Parathyroid adenoma (tissue), 2 donors: ENCODE measurements around the gene RPH3AL.

Experiments used
- H2AFZ ChIP-seq: fragments of 300-600 bp; sonication (generic); one replicate; pipeline ENCODE4 v1.7.0; 2017; ENCODE audit warnings: antibody characterized with exemption, mild to moderate bottlenecking
- H3K27ac ChIP-seq: fragments of 300-600 bp; sonication (generic); one replicate; pipeline ENCODE4 v1.7.0; 2017
- H3K27me3 ChIP-seq: fragments of 300-600 bp; sonication (generic); one replicate; pipeline ENCODE4 v1.7.0; 2017; ENCODE audit warnings: low read length; ENCODE audit not compliant: control insufficient read depth, insufficient read depth
- H3K36me3 ChIP-seq: fragments of 300-600 bp; sonication (generic); one replicate; pipeline ENCODE4 v1.7.0; 2017; ENCODE audit warnings: low read length; ENCODE audit not compliant: control insufficient read depth, insufficient read depth
- H3K4me1 ChIP-seq: fragments of 300-600 bp; sonication (generic); one replicate; pipeline ENCODE4 v1.7.0; 2017; ENCODE audit warnings: control low read depth
- H3K4me2 ChIP-seq: fragments of 300-600 bp; sonication (generic); one replicate; pipeline ENCODE4 v1.7.0; 2017; ENCODE audit warnings: low read length
- H3K4me3 ChIP-seq: fragments of 300-600 bp; sonication (generic); one replicate; pipeline ENCODE4 v1.7.0; 2017; ENCODE audit warnings: low read depth, low read length
- H3K79me2 ChIP-seq: fragments of 300-600 bp; sonication (generic); one replicate; pipeline ENCODE4 v1.7.0; 2017; ENCODE audit warnings: control low read depth
- H3K9ac ChIP-seq: fragments of 300-600 bp; sonication (generic); one replicate; pipeline ENCODE4 v1.7.0; 2017; ENCODE audit warnings: mild to moderate bottlenecking
- H3K9me3 ChIP-seq: fragments of 300-600 bp; sonication (generic); one replicate; pipeline ENCODE4 v1.7.0; 2017; ENCODE audit warnings: low read length; ENCODE audit not compliant: control insufficient read depth
- CTCF ChIP-seq: fragments of 300-600 bp; sonication (generic); IDR thresholded peaks from one replicate; pipeline ENCODE4 v1.7.0; 2017; ENCODE audit warnings: antibody characterized with exemption, mild to moderate bottlenecking
- donor health status: primary hyperparathyroidism.

The RPH3AL gene

GRCh38 chr17:352421-353212 is at the start of gene RPH3AL:
Gene RPH3AL (minus strand): TSS chr17:352807. CDS start chr17:327543, 25,264 bp downstream.
- Histone ChIP-seq H3K79me2 (peaks cover 4% of the 10 kb centered on the region), H3K27me3 (no peaks in the 10 kb centered on the region), H3K9ac (no peak within 1 kb of the TSS), H3K4me2 (no peak within 1 kb of the TSS), H3K27ac (peak within 1 kb of the TSS; percentile 85), H2AFZ (no peak within 1 kb of the TSS), H3K4me3 (no peak within 1 kb of the TSS), H3K4me1 (peaks cover 20% of the 10 kb centered on the region), H3K36me3 (no peaks in the 10 kb centered on the region), H3K9me3 (no peaks in the 10 kb centered on the region)
- TF ChIP-seq CTCF = no peak

GRCh38 chr17:400257-400656 is 47.6 kb upstream of the RPH3AL start:
- no peak for TF ChIP-seq CTCF
- no peaks in the 10 kb centered on the region for H3K27me3 ChIP-seq
- no peak overlapping the region for H3K9ac ChIP-seq
- H2AFZ ChIP-seq = no peak overlapping the region
- H3K27ac ChIP-seq = no peak overlapping the region
- no peaks in the 10 kb centered on the region for H3K9me3 ChIP-seq
- H3K79me2 ChIP-seq = no peaks in the 10 kb centered on the region
- no peaks in the 10 kb centered on the region for H3K36me3 ChIP-seq
- no peaks in the 10 kb centered on the region for H3K4me1 ChIP-seq
- no peak overlapping the region for H3K4me3 ChIP-seq
- no peak overlapping the region for H3K4me2 ChIP-seq

GRCh38 chr17:396788-397187 is 44.2 kb upstream of the RPH3AL start:
- Histone ChIP-seq H3K79me2 (no peaks in the 10 kb centered on the region), H3K36me3 (no peaks in the 10 kb centered on the region), H3K4me2 (no peak overlapping the region), H3K9me3 (no peaks in the 10 kb centered on the region), H2AFZ (no peak overlapping the region), H3K4me1 (no peaks in the 10 kb centered on the region), H3K27me3 (no peaks in the 10 kb centered on the region), H3K27ac (no peak overlapping the region), H3K4me3 (no peak overlapping the region), H3K9ac (no peak overlapping the region)
- no peak for TF ChIP-seq CTCF

- Histone ChIP-seq H2AFZ (no peak overlapping the region), H3K4me2 (no peak overlapping the region), H3K9ac (no peak overlapping the region), H3K36me3 (no peaks in the 10 kb centered on the region), H3K4me3 (no peak overlapping the region), H3K9me3 (no peaks in the 10 kb centered on the region), H3K27me3 (no peaks in the 10 kb centered on the region), H3K4me1 (no peaks in the 10 kb centered on the region), H3K27ac (no peak overlapping the region), H3K79me2 (no peaks in the 10 kb centered on the region)
- TF ChIP-seq CTCF = no peak
Measured at GRCh38 chr17:395974-396373, 43.4 kb upstream of the RPH3AL start.

- Histone ChIP-seq H3K4me2 (no peak overlapping the region), H3K27ac (no peak overlapping the region), H2AFZ (no peak overlapping the region), H3K9me3 (no peaks in the 10 kb centered on the region), H3K27me3 (no peaks in the 10 kb centered on the region), H3K36me3 (no peaks in the 10 kb centered on the region), H3K79me2 (no peaks in the 10 kb centered on the region), H3K4me1 (no peaks in the 10 kb centered on the region), H3K9ac (no peak overlapping the region), H3K4me3 (no peak overlapping the region)
- TF ChIP-seq CTCF = no peak
Measured at GRCh38 chr17:395179-395578, 42.6 kb upstream of the RPH3AL start.
